ENCODE data around the gene ALG1.
"Not testable (repeated sequence)": the region's sequence is repeated elsewhere in the genome, so short reads cannot be mapped to it uniquely, and the experiment has no call there.

Gene ALG1

GRCh38 chr16:5097061-5097469 is 25.4 kb downstream of the ALG1 start:
- H3K9ac ChIP-seq (ENCODE audit: low read depth in 1 of 2, low read length in 2 of 2), result peak overlapping the region; percentile 39 to 72
- H3K4me1 ChIP-seq (ENCODE audit: control insufficient read depth in 1 of 2, insufficient read depth in 2 of 2, low read length in 2 of 2); H3K36me3 ChIP-seq (ENCODE audit: control insufficient read depth in 1 of 2, insufficient read depth in 2 of 2, low read length in 2 of 2); H3K27ac ChIP-seq (ENCODE audit: low read depth, low read length); H3K9me3 ChIP-seq (ENCODE audit: control insufficient read depth in 1 of 2, low read length in 2 of 2); H3K27me3 ChIP-seq (ENCODE audit: control insufficient read depth in 1 of 2, insufficient read depth in 2 of 2, low read length in 2 of 2): not testable (repeated sequence)
- H3K4me3 ChIP-seq (ENCODE audit: low read depth in 1 of 2, low read length in 2 of 2), result peak overlapping the region; percentile 31 to 73

- Histone ChIP-seq H3K27ac (ENCODE audit: low read depth, low read length) (peak within 1 kb of the TSS; percentile 75), H3K9ac (ENCODE audit: low read depth in 1 of 2, low read length in 2 of 2) (peak within 1 kb of the TSS; percentile 39 to 79)
- not testable (repeated sequence) for H3K9me3 ChIP-seq (ENCODE audit: control insufficient read depth in 1 of 2, low read length in 2 of 2)
These were observed 26.0 kb downstream of the ALG1 start, which contains the start of gene EEF2KMT for GRCh38 chr16:5097470-5098220. TSS of gene EEF2KMT (minus strand) at chr16:5097795. CDS start at chr16:5097739, 56 bp downstream.

GRCh38 chr16:5098221-5099159 is 26.8 kb downstream of the ALG1 start:
- H3K9ac ChIP-seq (ENCODE audit: low read depth in 1 of 2, low read length in 2 of 2), result peak overlapping the region; percentile 39 to 79
- not testable (repeated sequence) for H3K36me3 ChIP-seq (ENCODE audit: control insufficient read depth in 1 of 2, insufficient read depth in 2 of 2, low read length in 2 of 2); H3K4me1 ChIP-seq (ENCODE audit: control insufficient read depth in 1 of 2, insufficient read depth in 2 of 2, low read length in 2 of 2); H3K9me3 ChIP-seq (ENCODE audit: control insufficient read depth in 1 of 2, low read length in 2 of 2); H3K27me3 ChIP-seq (ENCODE audit: control insufficient read depth in 1 of 2, insufficient read depth in 2 of 2, low read length in 2 of 2)
- H3K27ac ChIP-seq (ENCODE audit: low read depth, low read length), result peak overlapping the region; percentile 75
- H3K4me3 ChIP-seq (ENCODE audit: low read depth in 1 of 2, low read length in 2 of 2), result peak overlapping the region; percentile 56 to 75

More at GRCh38 chr16:5097470-5098220, 26.0 kb downstream of the ALG1 start, which contains the start of gene EEF2KMT:
- H3K27me3 ChIP-seq (ENCODE audit: control insufficient read depth in 1 of 2, insufficient read depth in 2 of 2, low read length in 2 of 2); H3K36me3 ChIP-seq (ENCODE audit: control insufficient read depth in 1 of 2, insufficient read depth in 2 of 2, low read length in 2 of 2); H3K4me1 ChIP-seq (ENCODE audit: control insufficient read depth in 1 of 2, insufficient read depth in 2 of 2, low read length in 2 of 2): not testable (repeated sequence)
- peak within 1 kb of the TSS; percentile 56 to 75 for H3K4me3 ChIP-seq (ENCODE audit: low read depth in 1 of 2, low read length in 2 of 2)

GRCh38 chr16:5099174-5099573 is 27.5 kb downstream of the ALG1 start:
- not testable (repeated sequence) for H3K4me1 ChIP-seq (ENCODE audit: control insufficient read depth in 1 of 2, insufficient read depth in 2 of 2, low read length in 2 of 2)

GRCh38 chr16:5103296-5104032 is 31.8 kb downstream of the ALG1 start:
- not testable (repeated sequence) for H3K27ac ChIP-seq (ENCODE audit: low read depth, low read length); H3K4me3 ChIP-seq (ENCODE audit: low read depth in 1 of 2, low read length in 2 of 2); H3K36me3 ChIP-seq (ENCODE audit: control insufficient read depth in 1 of 2, insufficient read depth in 2 of 2, low read length in 2 of 2); H3K9me3 ChIP-seq (ENCODE audit: control insufficient read depth in 1 of 2, low read length in 2 of 2); H3K9ac ChIP-seq (ENCODE audit: low read depth in 1 of 2, low read length in 2 of 2); H3K27me3 ChIP-seq (ENCODE audit: control insufficient read depth in 1 of 2, insufficient read depth in 2 of 2, low read length in 2 of 2); H3K4me1 ChIP-seq (ENCODE audit: control insufficient read depth in 1 of 2, insufficient read depth in 2 of 2, low read length in 2 of 2)

More at GRCh38 chr16:5099174-5099573, 27.5 kb downstream of the ALG1 start:
- not testable (repeated sequence) for H3K4me3 ChIP-seq (ENCODE audit: low read depth in 1 of 2, low read length in 2 of 2); H3K27me3 ChIP-seq (ENCODE audit: control insufficient read depth in 1 of 2, insufficient read depth in 2 of 2, low read length in 2 of 2); H3K9ac ChIP-seq (ENCODE audit: low read depth in 1 of 2, low read length in 2 of 2); H3K27ac ChIP-seq (ENCODE audit: low read depth, low read length); H3K36me3 ChIP-seq (ENCODE audit: control insufficient read depth in 1 of 2, insufficient read depth in 2 of 2, low read length in 2 of 2); H3K9me3 ChIP-seq (ENCODE audit: control insufficient read depth in 1 of 2, low read length in 2 of 2)

GRCh38 chr16:5105039-5105438 is 33.4 kb downstream of the ALG1 start:
- not testable (repeated sequence) for H3K9me3 ChIP-seq (ENCODE audit: control insufficient read depth in 1 of 2, low read length in 2 of 2); H3K4me3 ChIP-seq (ENCODE audit: low read depth in 1 of 2, low read length in 2 of 2); H3K4me1 ChIP-seq (ENCODE audit: control insufficient read depth in 1 of 2, insufficient read depth in 2 of 2, low read length in 2 of 2); H3K27me3 ChIP-seq (ENCODE audit: control insufficient read depth in 1 of 2, insufficient read depth in 2 of 2, low read length in 2 of 2); H3K36me3 ChIP-seq (ENCODE audit: control insufficient read depth in 1 of 2, insufficient read depth in 2 of 2, low read length in 2 of 2); H3K9ac ChIP-seq (ENCODE audit: low read depth in 1 of 2, low read length in 2 of 2); H3K27ac ChIP-seq (ENCODE audit: low read depth, low read length)

GRCh38 chr16:5108505-5109158 is 37.0 kb downstream of the ALG1 start:
- Histone ChIP-seq H3K27ac (ENCODE audit: low read depth, low read length) (no peak overlapping the region), H3K9me3 (ENCODE audit: control insufficient read depth in 1 of 2, low read length in 2 of 2) (no peaks in the 10 kb centered on the region), H3K36me3 (ENCODE audit: control insufficient read depth in 1 of 2, insufficient read depth in 2 of 2, low read length in 2 of 2) (no peaks in the 10 kb centered on the region), H3K4me3 (ENCODE audit: low read depth in 1 of 2, low read length in 2 of 2) (no peak overlapping the region), H3K4me1 (ENCODE audit: control insufficient read depth in 1 of 2, insufficient read depth in 2 of 2, low read length in 2 of 2) (no peaks in the 10 kb centered on the region), H3K27me3 (ENCODE audit: control insufficient read depth in 1 of 2, insufficient read depth in 2 of 2, low read length in 2 of 2) (no peaks in the 10 kb centered on the region), H3K9ac (ENCODE audit: low read depth in 1 of 2, low read length in 2 of 2) (no peak overlapping the region)

- not testable (repeated sequence) for H3K4me3 ChIP-seq (ENCODE audit: low read depth in 1 of 2, low read length in 2 of 2); H3K27me3 ChIP-seq (ENCODE audit: control insufficient read depth in 1 of 2, insufficient read depth in 2 of 2, low read length in 2 of 2); H3K36me3 ChIP-seq (ENCODE audit: control insufficient read depth in 1 of 2, insufficient read depth in 2 of 2, low read length in 2 of 2); H3K27ac ChIP-seq (ENCODE audit: low read depth, low read length); H3K9ac ChIP-seq (ENCODE audit: low read depth in 1 of 2, low read length in 2 of 2); H3K9me3 ChIP-seq (ENCODE audit: control insufficient read depth in 1 of 2, low read length in 2 of 2); H3K4me1 ChIP-seq (ENCODE audit: control insufficient read depth in 1 of 2, insufficient read depth in 2 of 2, low read length in 2 of 2)
These were observed 39.3 kb downstream of the ALG1 start for GRCh38 chr16:5110933-5111332.

GRCh38 chr16:5116780-5117295 is 45.2 kb downstream of the ALG1 start:
- H3K27ac ChIP-seq (ENCODE audit: low read depth, low read length); H3K4me1 ChIP-seq (ENCODE audit: control insufficient read depth in 1 of 2, insufficient read depth in 2 of 2, low read length in 2 of 2); H3K27me3 ChIP-seq (ENCODE audit: control insufficient read depth in 1 of 2, insufficient read depth in 2 of 2, low read length in 2 of 2); H3K9ac ChIP-seq (ENCODE audit: low read depth in 1 of 2, low read length in 2 of 2); H3K9me3 ChIP-seq (ENCODE audit: control insufficient read depth in 1 of 2, low read length in 2 of 2); H3K4me3 ChIP-seq (ENCODE audit: low read depth in 1 of 2, low read length in 2 of 2); H3K36me3 ChIP-seq (ENCODE audit: control insufficient read depth in 1 of 2, insufficient read depth in 2 of 2, low read length in 2 of 2): not testable (repeated sequence)
